Esophagus (tissue), 2 donors: ENCODE results near the gene CAMK2D. TPM values are rescaled to one million over a fixed set of nuclear protein-coding genes. Genes with fewer than 3 reads are reported as not detected.

Experiments used
- H3K27ac ChIP-seq, 2 donors: one replicate each; pipeline ENCODE4 v1.5.1; 2013; ENCODE audit warnings: low read depth in 2 of 2, mild to moderate bottlenecking in 2 of 2, inconsistent platforms in 1 of 2, low read length in 1 of 2, moderate library complexity in 1 of 2
- H3K27me3 ChIP-seq, 2 donors: one replicate each; pipeline ENCODE4 v1.6.1; 2013; ENCODE audit warnings: low read length in 2 of 2, control low read depth in 1 of 2, mild to moderate bottlenecking in 1 of 2; ENCODE audit not compliant: insufficient read depth in 2 of 2, control insufficient read depth in 1 of 2
- H3K36me3 ChIP-seq, 2 donors: one replicate each; pipeline ENCODE4 v1.6.1; 2013; ENCODE audit warnings: low read length in 1 of 2; ENCODE audit not compliant: control insufficient read depth in 2 of 2, insufficient read depth in 2 of 2
- H3K4me1 ChIP-seq, 2 donors: one replicate each; pipeline ENCODE4 v1.6.1; 2013; ENCODE audit warnings: low read length in 1 of 2; ENCODE audit not compliant: control insufficient read depth in 2 of 2, insufficient read depth in 2 of 2
- H3K4me3 ChIP-seq, 2 donors: one replicate each; pipeline ENCODE4 v1.5.1; 2013; ENCODE audit warnings: low read length in 2 of 2, mild to moderate bottlenecking in 2 of 2, low read depth in 1 of 2, moderate library complexity in 1 of 2
- H3K9me3 ChIP-seq, 2 donors: one replicate each; pipeline ENCODE4 v1.6.1; 2013; ENCODE audit warnings: mild to moderate bottlenecking in 2 of 2, low read depth in 1 of 2, low read length in 1 of 2, moderate library complexity in 1 of 2; ENCODE audit not compliant: control insufficient read depth in 2 of 2, insufficient read depth in 1 of 2
- WGBS, 2 donors: extraction: QIAGEN DNeasy Blood & Tissue Kit; methylation state at CpG; one replicate each; pipeline ENCODE4 v1.1.7; 2013; 5-methylcytosine and 5-hydroxymethylcytosine counted together
- polyA plus RNA-seq, 2 donors: library from polyadenylated mRNA; stranded (reverse); fragments of 200-250 nt; gene quantifications; one replicate each; pipeline ENCODE4 v1.2.3, GENCODE V29; 2013
- donor health status: healthy with polysubstance abuse.
- donor health status: Bipolar disorder and iron deficiency.

CAMK2D gene
- polyA plus RNA-seq, 2 donors: 7.5 to 13.4 TPM

- no peaks in the 10 kb centered on the region for H3K4me1 ChIP-seq
- H3K9me3 ChIP-seq: no peaks in the 10 kb centered on the region
- WGBS, 2 donors: 96 to 100% methylated on average over 1 of the region's 1 CpG
- H3K27ac ChIP-seq: no peak overlapping the region
- H3K4me3 ChIP-seq: no peak overlapping the region
- no peaks in the 10 kb centered on the region for H3K36me3 ChIP-seq
- H3K27me3 ChIP-seq: no peaks in the 10 kb centered on the region
Observed at GRCh38 chr4:113659127-113659526, 102.4 kb downstream of the CAMK2D start.

- no peaks in the 10 kb centered on the region for H3K36me3 ChIP-seq
- no peak overlapping the region for H3K4me3 ChIP-seq
- WGBS, 2 donors: 61 to 63% methylated on average over 3 of the region's 3 CpGs
- H3K27ac ChIP-seq: no peak overlapping the region
- no peaks in the 10 kb centered on the region for H3K27me3 ChIP-seq
- no peaks in the 10 kb centered on the region for H3K4me1 ChIP-seq
- no peaks in the 10 kb centered on the region for H3K9me3 ChIP-seq
Observed at GRCh38 chr4:113657586-113658233, 103.8 kb downstream of the CAMK2D start.

- Histone ChIP-seq H3K27ac (no peak overlapping the region), H3K36me3 (no peaks in the 10 kb centered on the region), H3K4me1 (no peaks in the 10 kb centered on the region), H3K4me3 (no peak overlapping the region), H3K9me3 (no peaks in the 10 kb centered on the region), H3K27me3 (no peaks in the 10 kb centered on the region)
- 92 to 97% methylated on average over 3 of the region's 3 CpGs for WGBS, 2 donors
Observed at GRCh38 chr4:113653871-113654270, 107.7 kb downstream of the CAMK2D start.

- Histone ChIP-seq H3K4me3 (no peak overlapping the region), H3K36me3 (no peaks in the 10 kb centered on the region), H3K9me3 (no peaks in the 10 kb centered on the region), H3K27me3 (no peaks in the 10 kb centered on the region), H3K4me1 (peaks cover 2% of the 10 kb centered on the region in 2 donors), H3K27ac (no peak overlapping the region)
- 66 to 81% methylated on average over 2 of the region's 2 CpGs for WGBS, 2 donors
Observed at GRCh38 chr4:113646442-113646822, 115.1 kb downstream of the CAMK2D start.

GRCh38 chr4:113645771-113646441 is 115.6 kb downstream of the CAMK2D start:
- Histone ChIP-seq H3K4me1 (peaks cover 2% of the 10 kb centered on the region in 2 donors), H3K27me3 (no peaks in the 10 kb centered on the region), H3K4me3 (no peak overlapping the region), H3K36me3 (no peaks in the 10 kb centered on the region), H3K9me3 (no peaks in the 10 kb centered on the region), H3K27ac (no peak overlapping the region)
- WGBS, 2 donors: 65 to 68% methylated on average over 5 of the region's 5 CpGs

GRCh38 chr4:113645288-113645687 is 116.2 kb downstream of the CAMK2D start:
- no peaks in the 10 kb centered on the region for H3K27me3 ChIP-seq
- H3K27ac ChIP-seq: no peak overlapping the region
- no peaks in the 10 kb centered on the region for H3K9me3 ChIP-seq
- 92 to 95% methylated on average over 1 of the region's 1 CpG for WGBS, 2 donors
- no peak overlapping the region for H3K4me3 ChIP-seq
- H3K36me3 ChIP-seq: no peaks in the 10 kb centered on the region
- peaks cover 2% of the 10 kb centered on the region in 2 donors for H3K4me1 ChIP-seq

- H3K4me1 ChIP-seq: peaks cover 2% of the 10 kb centered on the region in 2 donors
- no peak overlapping the region for H3K27ac ChIP-seq
- H3K36me3 ChIP-seq: no peaks in the 10 kb centered on the region
- H3K27me3 ChIP-seq: no peaks in the 10 kb centered on the region
- H3K4me3 ChIP-seq: no peak overlapping the region
- H3K9me3 ChIP-seq: no peaks in the 10 kb centered on the region
- 78 to 88% methylated on average over 1 of the region's 1 CpG for WGBS, 2 donors
Observed at GRCh38 chr4:113644398-113644797, 117.1 kb downstream of the CAMK2D start.

- Histone ChIP-seq H3K9me3 (no peaks in the 10 kb centered on the region), H3K4me3 (no peak overlapping the region), H3K4me1 (peaks cover 2% of the 10 kb centered on the region in 2 donors), H3K36me3 (no peaks in the 10 kb centered on the region), H3K27ac (no peak overlapping the region), H3K27me3 (no peaks in the 10 kb centered on the region)
- WGBS, 2 donors: 70 to 87% methylated on average over 4 of the region's 4 CpGs
Observed at GRCh38 chr4:113643505-113643904, 118.0 kb downstream of the CAMK2D start.

GRCh38 chr4:113641025-113641431 is 120.5 kb downstream of the CAMK2D start:
- Histone ChIP-seq H3K4me3 (no peak overlapping the region), H3K9me3 (no peaks in the 10 kb centered on the region), H3K27me3 (no peaks in the 10 kb centered on the region), H3K27ac (no peak overlapping the region), H3K4me1 (peaks cover 0 to 4% of the 10 kb centered on the region in 2 donors), H3K36me3 (no peaks in the 10 kb centered on the region)
- WGBS, 2 donors: 79 to 82% methylated on average over 1 of the region's 1 CpG

GRCh38 chr4:113639326-113639725 is 122.2 kb downstream of the CAMK2D start:
- no peak overlapping the region for H3K4me3 ChIP-seq
- peaks cover 0 to 2% of the 10 kb centered on the region in 2 donors for H3K4me1 ChIP-seq
- no peaks in the 10 kb centered on the region for H3K36me3 ChIP-seq
- H3K27me3 ChIP-seq: no peaks in the 10 kb centered on the region
- H3K9me3 ChIP-seq: no peaks in the 10 kb centered on the region
- H3K27ac ChIP-seq: no peak overlapping the region
- WGBS, 2 donors: 90 to 92% methylated on average over 2 of the region's 2 CpGs
